MCF 10A (cell line): ENCODE results near the gene GNL3. TPM values are rescaled to one million over a fixed set of nuclear protein-coding genes. Genes with fewer than 3 reads are reported as not detected.

ENCODE experiments used
- BruUV-seq: library from RNA; stranded (reverse); fragments of 400-500 nt; replicated peaks from 2 replicates; lab custom pipeline; 2021; lab: Mats Ljungman, UMichigan
- CTCF ChIA-PET: fragments of 300-600 bp; sonication (Branson Sonifier 250); formaldehyde crosslinking; extraction: SDS; loops from one replicate; lab custom pipeline; 2021; ENCODE audit warnings: antibody characterized with exemption, inconsistent platforms; lab: Yijun Ruan, JAX
- POLR2A ChIA-PET: fragments of 300-600, 350-650 bp; sonication (Branson Sonifier 250); formaldehyde crosslinking; extraction: SDS; loops from one replicate; lab custom pipeline; 2020; ENCODE audit warnings: antibody characterized with exemption, inconsistent platforms; lab: Yijun Ruan, JAX
- DNase-seq: peaks from one replicate; pipeline ENCODE4 v3.0.0-alpha.2; 2018; ENCODE audit not compliant: unreplicated experiment
- H3K27ac Mint-ChIP-seq: one replicate; pipeline ENCODE4 v1.8.0; 2022; ENCODE audit warnings: mild to moderate bottlenecking, low read depth, mixed read lengths; ENCODE audit not compliant: unreplicated experiment
- H3K27me3 Mint-ChIP-seq: one replicate; pipeline ENCODE4 v1.8.0; 2022; ENCODE audit warnings: mixed read lengths; ENCODE audit not compliant: insufficient read depth, unreplicated experiment
- H3K36me3 Mint-ChIP-seq: one replicate; pipeline ENCODE4 v1.8.0; 2022; ENCODE audit warnings: mild to moderate bottlenecking, moderate library complexity, mixed read lengths; ENCODE audit not compliant: insufficient read depth, unreplicated experiment
- H3K4me1 Mint-ChIP-seq: one replicate; pipeline ENCODE4 v1.8.0; 2022; ENCODE audit warnings: mixed read lengths; ENCODE audit not compliant: insufficient read depth, unreplicated experiment
- H3K4me3 Mint-ChIP-seq: one replicate; pipeline ENCODE4 v1.8.0; 2022; ENCODE audit warnings: mild to moderate bottlenecking, moderate library complexity, mixed read lengths; ENCODE audit not compliant: unreplicated experiment
- H3K9me3 Mint-ChIP-seq: one replicate; pipeline ENCODE4 v1.8.0; 2022; ENCODE audit warnings: mixed read lengths; ENCODE audit not compliant: unreplicated experiment
- CTCF ChIP-seq: fragments of 200-600 bp; IDR thresholded peaks from one replicate; pipeline ENCODE4 v1.8.0; 2022; ENCODE audit warnings: antibody characterized with exemption, mild to moderate bottlenecking; ENCODE audit not compliant: unreplicated experiment
- intact Hi-C: fragments of 100-400 bp; cut with micrococcal nuclease; formaldehyde crosslinking; loops from 2 replicates; pipeline ENCODE4 v1.14.1; 2022
- total RNA-seq: library from RNA; stranded (reverse); gene quantifications from 2 replicates; pipeline ENCODE4 v1.2.3, GENCODE V29; 2022

GNL3 gene
- total RNA-seq, 1 experiment from 2014 or later = 200 TPM

- no peak for TF ChIP-seq CTCF
- no TSS peak for BruUV-seq
- no peaks in the 10 kb centered on the region for H3K9me3 Mint-ChIP-seq
- POLR2A ChIA-PET = no interaction called here
- no peaks in the 10 kb centered on the region for H3K4me1 Mint-ChIP-seq
- H3K4me3 Mint-ChIP-seq = no peak overlapping the region
- H3K27me3 Mint-ChIP-seq = no peaks in the 10 kb centered on the region
- DNase-seq = no peak
- H3K36me3 Mint-ChIP-seq = peaks cover 37% of the 10 kb centered on the region
- intact Hi-C loops = no loop called here
- CTCF ChIA-PET = no interaction called here
- H3K27ac Mint-ChIP-seq = no peak overlapping the region
Observed at GRCh38 chr3:52712291-52713212, 26.7 kb downstream of the GNL3 start.

GRCh38 chr3:52714335-52715302 is 28.8 kb downstream of the GNL3 start:
- H3K4me3 Mint-ChIP-seq = no peak overlapping the region
- no peaks in the 10 kb centered on the region for H3K9me3 Mint-ChIP-seq
- ChIA-PET CTCF (interaction anchor here (1.5 kb wide), 1 partner anchor 11 kb away, joined by 5 read pairs; no protein-coding TSS in a partner anchor), POLR2A (interaction anchor here (0.5 to 2.4 kb wide), 2 partner anchors 9 to 1321 kb away, joined by 3 to 15 read pairs; partner anchors contain the start of genes GLT8D1 and SPCS1)
- peaks cover 24% of the 10 kb centered on the region for H3K36me3 Mint-ChIP-seq
- TF ChIP-seq CTCF = no peak
- H3K27ac Mint-ChIP-seq = no peak overlapping the region
- no peaks in the 10 kb centered on the region for H3K27me3 Mint-ChIP-seq
- BruUV-seq = no TSS peak
- no peak for DNase-seq
- intact Hi-C loops = no loop called here
- no peaks in the 10 kb centered on the region for H3K4me1 Mint-ChIP-seq

GRCh38 chr3:52715714-52716305 is 30.0 kb downstream of the GNL3 start:
- Mint-ChIP-seq H3K4me1 (no peaks in the 10 kb centered on the region), H3K36me3 (peaks cover 13% of the 10 kb centered on the region), H3K27ac (no peak overlapping the region), H3K27me3 (no peaks in the 10 kb centered on the region), H3K4me3 (no peak overlapping the region), H3K9me3 (no peaks in the 10 kb centered on the region)
- DNase-seq = no peak
- intact Hi-C loops = no loop called here
- no TSS peak for BruUV-seq
- TF ChIP-seq CTCF = no peak
- POLR2A ChIA-PET = interaction anchor here (1.1 to 2.4 kb wide), 2 partner anchors 10 to 330 kb away, joined by 7 to 15 read pairs; partner anchors contain the start of genes GLT8D1, SFMBT1 and SPCS1
- CTCF ChIA-PET = interaction anchor here (0.6 to 1.5 kb wide), 2 partner anchors 10 to 287 kb away, joined by 3 to 5 read pairs; no protein-coding TSS in a partner anchor
